Rectal smooth muscle tissue (tissue), 1 donor: ENCODE data around the gene INHBB.
"Not testable (repeated sequence)": the region's sequence is repeated elsewhere in the genome, so short reads cannot be mapped to it uniquely, and the experiment has no call there.

Experiments
- H3K27ac ChIP-seq: one replicate; pipeline ENCODE4 v1.7.0; 2013; ENCODE audit warnings: low read depth, low read length, inconsistent platforms
- H3K27me3 ChIP-seq: one replicate; pipeline ENCODE4 v1.7.0; 2013; ENCODE audit warnings: low read length; ENCODE audit not compliant: control insufficient read depth, insufficient read depth
- H3K36me3 ChIP-seq: one replicate; pipeline ENCODE4 v1.7.0; 2013; ENCODE audit warnings: low read length; ENCODE audit not compliant: control insufficient read depth, insufficient read depth
- H3K4me1 ChIP-seq: one replicate; pipeline ENCODE4 v1.7.0; 2013; ENCODE audit warnings: low read length; ENCODE audit not compliant: control insufficient read depth, insufficient read depth
- H3K4me3 ChIP-seq: one replicate; pipeline ENCODE4 v1.7.0; 2013; ENCODE audit warnings: low read length
- H3K9ac ChIP-seq: one replicate; pipeline ENCODE4 v1.7.0; 2013; ENCODE audit warnings: low read length

Gene INHBB

DNA sequence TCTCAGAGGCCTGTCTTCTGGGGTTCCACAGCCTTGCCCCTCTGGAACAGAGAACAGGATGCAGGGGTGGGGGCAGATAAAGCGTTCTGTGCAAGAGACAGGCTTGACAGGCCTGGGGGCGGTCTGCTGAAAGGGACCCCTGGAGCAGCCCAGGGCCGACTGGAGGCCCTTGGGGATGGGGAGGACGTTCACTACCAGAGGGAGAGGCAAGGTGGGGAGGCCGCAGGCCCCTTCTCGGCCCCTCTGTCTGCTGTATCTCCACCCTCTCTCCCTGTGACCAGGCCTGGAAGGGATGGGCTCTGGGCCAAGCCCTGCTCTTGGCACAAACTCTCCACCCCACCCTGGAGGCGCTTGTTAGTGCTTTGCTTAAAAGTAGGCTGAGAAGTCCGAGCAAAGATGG lies 27.3 kb upstream of the INHBB start:
- Histone ChIP-seq H3K9ac (no peak overlapping the region), H3K4me1 (no peaks in the 10 kb centered on the region), H3K27me3 (no peaks in the 10 kb centered on the region), H3K27ac (no peak overlapping the region), H3K4me3 (no peak overlapping the region), H3K36me3 (no peaks in the 10 kb centered on the region)

DNA sequence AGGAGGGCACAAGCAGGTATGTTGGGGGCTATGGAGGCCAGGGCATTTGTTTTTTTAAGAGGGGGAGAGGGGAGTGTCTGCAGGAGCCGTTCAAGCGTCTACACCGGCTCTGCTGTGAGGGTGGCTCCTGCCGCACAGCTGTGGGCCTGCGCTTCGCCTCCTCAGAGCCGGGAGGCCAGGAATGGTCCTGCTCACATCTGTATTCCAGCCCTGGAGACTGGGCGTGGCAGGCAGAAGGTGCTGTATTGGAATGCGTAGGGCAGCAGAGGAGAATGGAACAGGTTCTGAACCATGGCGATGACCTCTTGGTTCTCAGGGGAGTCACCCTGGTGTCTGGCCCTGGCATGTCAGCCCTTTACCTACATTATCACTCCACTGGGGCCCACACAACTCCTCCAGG lies 26.8 kb upstream of the INHBB start:
- H3K4me3 ChIP-seq = no peak overlapping the region
- no peak overlapping the region for H3K9ac ChIP-seq
- no peaks in the 10 kb centered on the region for H3K36me3 ChIP-seq
- no peaks in the 10 kb centered on the region for H3K4me1 ChIP-seq
- H3K27me3 ChIP-seq = no peaks in the 10 kb centered on the region
- no peak overlapping the region for H3K27ac ChIP-seq

DNA sequence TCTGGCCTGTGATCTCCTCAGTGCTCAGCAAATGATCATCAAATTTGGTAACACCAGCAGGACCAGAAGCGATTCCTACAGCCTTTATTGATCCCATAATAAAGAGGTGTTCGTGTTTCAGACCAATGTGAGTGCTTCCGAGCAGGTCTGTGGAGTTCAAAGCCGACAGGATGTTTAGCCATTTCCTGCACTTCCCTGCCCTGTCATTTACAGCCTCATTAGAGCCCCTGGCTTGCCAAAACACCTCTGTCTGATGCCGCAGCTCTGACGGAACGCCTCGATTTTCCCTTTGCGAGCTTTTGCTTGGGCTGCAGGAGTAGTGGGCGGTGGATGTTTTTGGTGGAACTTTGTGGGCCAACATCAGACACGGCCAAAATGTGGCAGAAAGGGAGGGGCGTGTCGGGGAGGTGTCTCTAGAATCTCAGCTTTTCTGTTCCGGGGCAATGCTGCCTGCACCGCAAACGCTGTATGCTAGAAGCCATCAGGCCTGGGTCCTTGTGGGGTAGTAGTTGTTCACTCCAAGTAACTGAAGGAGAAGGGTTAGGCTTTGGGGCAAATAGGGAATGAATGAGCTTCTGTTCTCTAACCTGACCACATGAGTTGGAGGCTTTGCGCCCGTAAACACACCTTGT lies 26.1 kb upstream of the INHBB start:
- no peak overlapping the region for H3K4me3 ChIP-seq
- H3K27me3 ChIP-seq = no peaks in the 10 kb centered on the region
- no peaks in the 10 kb centered on the region for H3K36me3 ChIP-seq
- H3K27ac ChIP-seq = no peak overlapping the region
- H3K9ac ChIP-seq = no peak overlapping the region
- H3K4me1 ChIP-seq = no peaks in the 10 kb centered on the region

DNA sequence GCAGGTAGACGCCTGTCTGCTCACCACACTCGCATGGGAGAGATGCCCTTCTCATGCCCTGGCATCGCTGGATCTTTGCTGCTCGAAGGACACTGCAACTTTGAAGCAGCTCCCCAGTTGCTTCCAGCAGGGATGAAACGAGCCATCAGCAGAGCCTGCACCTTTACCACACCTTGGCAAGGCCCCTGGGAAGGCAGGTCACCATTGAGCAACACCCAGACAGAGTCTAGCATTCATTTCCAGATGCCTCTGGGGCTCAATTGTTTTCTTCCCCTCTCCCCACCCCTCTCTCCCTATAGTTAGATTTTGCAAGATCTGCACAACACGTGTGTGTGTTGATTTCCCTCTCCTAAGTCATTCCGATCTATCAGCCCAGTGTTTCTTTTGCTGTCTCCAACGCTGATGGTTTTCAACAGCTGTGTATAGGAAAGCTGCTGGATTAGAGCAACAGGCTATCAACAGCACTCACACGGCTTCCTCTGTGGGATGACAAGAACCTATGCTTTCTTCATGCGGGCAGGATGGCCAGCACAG lies 25.6 kb upstream of the INHBB start:
- Histone ChIP-seq H3K27ac (no peak overlapping the region), H3K9ac (no peak overlapping the region), H3K4me1 (no peaks in the 10 kb centered on the region), H3K27me3 (no peaks in the 10 kb centered on the region), H3K36me3 (no peaks in the 10 kb centered on the region), H3K4me3 (no peak overlapping the region)

DNA sequence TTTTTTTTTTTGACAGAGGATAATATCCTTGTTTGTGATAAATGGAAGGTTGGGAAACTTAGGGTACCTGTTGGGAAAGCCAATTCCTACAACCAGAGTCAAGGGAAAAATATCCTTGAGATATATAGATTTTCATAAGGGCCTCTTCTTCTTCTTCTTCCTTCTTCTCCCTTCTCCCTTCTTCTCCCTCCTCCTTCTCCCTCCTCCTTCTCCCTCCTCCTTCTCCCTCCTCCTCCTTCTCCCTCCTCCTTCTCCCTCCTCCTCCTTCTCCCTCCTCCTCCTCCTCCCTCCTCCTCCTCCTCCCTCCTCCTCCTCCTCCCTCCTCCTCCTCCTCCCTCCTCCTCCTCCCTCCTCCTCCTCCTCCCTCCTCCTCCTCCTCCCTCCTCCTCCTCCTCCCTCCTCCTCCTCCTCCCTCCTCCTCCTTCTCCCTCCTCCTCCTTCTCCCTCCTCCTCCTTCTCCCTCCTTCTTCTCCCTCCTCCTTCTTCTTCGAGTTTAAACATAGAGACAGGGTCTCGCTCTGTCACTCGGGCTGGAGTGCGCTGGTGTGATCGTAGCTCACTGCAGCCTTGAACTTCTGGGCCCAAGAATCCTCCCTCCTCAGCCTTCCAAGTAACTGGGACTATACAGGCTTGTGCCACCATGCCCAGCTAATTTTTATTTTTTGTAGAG lies 24.9 kb upstream of the INHBB start:
- not testable (repeated sequence) for H3K4me1 ChIP-seq, H3K27ac ChIP-seq, H3K4me3 ChIP-seq, H3K36me3 ChIP-seq, H3K27me3 ChIP-seq, H3K9ac ChIP-seq

DNA sequence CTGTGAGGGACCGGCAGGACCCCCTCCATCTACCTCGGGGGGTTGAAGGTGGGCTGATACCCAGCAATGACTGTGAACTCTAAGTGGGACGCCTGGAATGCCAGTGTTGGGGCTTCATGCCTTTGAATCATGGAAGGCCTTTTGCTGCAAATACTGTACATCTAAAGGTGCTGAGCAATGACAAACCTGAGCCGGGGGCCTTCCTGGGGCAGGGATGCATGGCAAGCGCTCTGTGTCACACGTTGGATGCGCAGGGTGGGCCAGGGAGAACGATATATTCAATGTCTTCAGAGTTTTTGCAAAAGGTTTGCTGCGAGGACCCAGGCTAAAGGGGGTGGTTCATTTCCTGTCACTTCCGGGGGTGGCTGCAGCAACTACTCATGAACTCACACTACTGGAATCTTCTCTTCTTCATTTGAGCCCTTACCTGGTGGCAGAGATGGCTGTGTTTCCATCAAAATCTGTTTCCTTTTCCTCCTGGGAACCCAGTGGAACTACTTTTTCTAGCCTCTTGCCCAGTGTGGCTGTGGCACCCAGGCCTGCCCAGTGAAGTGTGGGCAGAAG lies 24.1 kb upstream of the INHBB start:
- no peak overlapping the region for H3K4me3 ChIP-seq
- no peaks in the 10 kb centered on the region for H3K36me3 ChIP-seq
- H3K27ac ChIP-seq = no peak overlapping the region
- no peaks in the 10 kb centered on the region for H3K4me1 ChIP-seq
- H3K27me3 ChIP-seq = peaks cover 2% of the 10 kb centered on the region
- no peak overlapping the region for H3K9ac ChIP-seq

DNA sequence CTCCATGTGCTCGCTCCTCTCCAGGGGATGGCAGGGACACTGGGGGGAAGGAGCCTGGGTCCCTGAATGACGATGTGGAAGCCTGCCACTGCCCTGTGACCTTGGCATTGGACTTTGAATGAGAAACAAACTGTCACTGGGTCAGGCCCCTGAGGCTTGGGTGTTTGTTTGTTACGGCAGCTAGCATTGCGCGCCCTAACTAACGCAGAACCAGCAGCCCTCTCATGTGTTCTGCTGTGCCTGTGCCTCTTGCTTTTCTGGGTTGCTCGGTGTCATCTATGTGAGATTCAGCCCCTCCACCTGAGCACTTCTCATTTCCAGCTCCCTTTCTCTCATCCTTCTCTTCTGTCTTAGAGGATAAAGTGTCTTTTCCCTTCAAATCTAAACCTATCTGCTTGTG lies 23.6 kb upstream of the INHBB start:
- no peak overlapping the region for H3K9ac ChIP-seq
- no peak overlapping the region for H3K27ac ChIP-seq
- H3K4me3 ChIP-seq = no peak overlapping the region
- H3K27me3 ChIP-seq = peaks cover 2% of the 10 kb centered on the region
- H3K4me1 ChIP-seq = no peaks in the 10 kb centered on the region
- no peaks in the 10 kb centered on the region for H3K36me3 ChIP-seq

DNA sequence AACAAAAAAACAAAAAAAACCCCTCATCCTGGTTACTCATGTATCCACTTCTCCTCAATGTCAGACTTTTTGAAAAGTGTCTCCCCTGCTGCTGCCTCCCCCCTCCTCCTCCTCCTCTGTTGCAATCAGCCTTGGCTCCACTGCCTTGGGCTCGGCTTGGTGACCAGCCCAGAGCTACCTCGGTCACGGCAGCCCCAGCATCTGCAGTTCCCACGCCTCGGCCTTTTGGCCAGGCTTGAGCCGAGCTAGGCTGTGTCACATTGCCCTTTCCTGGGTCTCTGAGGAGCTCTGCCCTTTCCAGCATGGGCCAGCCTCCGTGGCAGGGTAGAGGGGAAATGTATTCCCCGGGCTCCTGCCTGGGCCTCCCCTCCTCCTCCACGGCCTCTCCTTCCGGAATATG lies 22.7 kb upstream of the INHBB start:
- Histone ChIP-seq H3K27ac (no peak overlapping the region), H3K27me3 (peaks cover 2% of the 10 kb centered on the region)

DNA sequence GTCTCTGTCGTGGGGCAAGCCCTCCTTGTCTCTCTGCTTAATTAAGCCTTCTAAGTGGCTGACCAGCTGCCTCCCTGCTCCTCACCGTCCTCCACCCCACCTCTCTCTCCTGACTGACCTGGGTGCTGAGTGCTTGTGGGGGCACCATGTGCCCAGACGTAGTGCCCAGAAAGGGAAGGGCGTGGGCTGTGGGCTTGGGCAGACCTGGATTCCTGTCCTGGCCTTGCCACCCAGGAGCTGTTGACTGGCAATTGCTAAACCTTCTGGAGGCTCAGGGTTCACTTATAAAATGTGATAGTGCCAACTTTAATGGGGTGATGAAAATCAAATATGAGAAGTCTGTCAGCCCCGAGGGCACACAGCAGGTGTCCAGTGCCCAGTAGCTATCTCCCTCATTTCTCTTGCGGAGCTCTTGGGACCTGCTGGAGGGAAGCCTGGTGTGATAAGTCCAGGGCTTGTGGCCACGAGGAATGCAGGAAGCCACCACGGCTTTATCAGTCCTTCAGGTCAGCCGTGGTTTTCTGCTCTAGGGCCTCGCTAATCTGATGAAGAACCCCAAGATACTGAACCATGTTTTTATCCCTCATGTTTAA lies 22.0 kb upstream of the INHBB start:
- no peaks in the 10 kb centered on the region for H3K4me1 ChIP-seq
- H3K9ac ChIP-seq = no peak overlapping the region
- H3K27me3 ChIP-seq = peaks cover 2% of the 10 kb centered on the region
- no peaks in the 10 kb centered on the region for H3K36me3 ChIP-seq
- H3K4me3 ChIP-seq = no peak overlapping the region
- no peak overlapping the region for H3K27ac ChIP-seq

More for the DNA sequence above, 22.7 kb upstream of the INHBB start:
- no peak overlapping the region for H3K4me3 ChIP-seq
- H3K36me3 ChIP-seq = no peaks in the 10 kb centered on the region
- no peaks in the 10 kb centered on the region for H3K4me1 ChIP-seq
- no peak overlapping the region for H3K9ac ChIP-seq

DNA sequence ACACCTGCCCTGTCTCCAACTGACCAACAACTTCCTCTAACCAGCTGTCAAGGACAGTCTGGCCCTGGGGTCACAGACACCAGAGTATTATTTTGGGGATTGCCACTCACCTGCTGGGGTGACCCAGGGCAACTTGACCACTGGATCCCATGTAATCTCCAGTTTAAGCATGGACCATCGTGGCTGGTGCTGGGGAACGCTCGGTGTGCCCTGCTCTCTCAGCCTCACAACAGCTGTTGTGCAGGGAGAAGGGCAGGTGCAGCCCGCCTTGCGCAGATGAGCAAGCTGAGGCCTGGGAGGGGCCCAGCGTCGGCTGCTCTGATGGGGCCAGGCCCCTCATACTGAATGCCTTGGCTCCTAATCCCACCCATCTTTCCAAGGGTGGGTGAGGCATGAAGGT lies 21.0 kb upstream of the INHBB start:
- no peak overlapping the region for H3K9ac ChIP-seq
- no peak overlapping the region for H3K27ac ChIP-seq
- H3K4me1 ChIP-seq = no peaks in the 10 kb centered on the region
- no peaks in the 10 kb centered on the region for H3K36me3 ChIP-seq
- no peak overlapping the region for H3K4me3 ChIP-seq
- H3K27me3 ChIP-seq = peaks cover 2% of the 10 kb centered on the region

DNA sequence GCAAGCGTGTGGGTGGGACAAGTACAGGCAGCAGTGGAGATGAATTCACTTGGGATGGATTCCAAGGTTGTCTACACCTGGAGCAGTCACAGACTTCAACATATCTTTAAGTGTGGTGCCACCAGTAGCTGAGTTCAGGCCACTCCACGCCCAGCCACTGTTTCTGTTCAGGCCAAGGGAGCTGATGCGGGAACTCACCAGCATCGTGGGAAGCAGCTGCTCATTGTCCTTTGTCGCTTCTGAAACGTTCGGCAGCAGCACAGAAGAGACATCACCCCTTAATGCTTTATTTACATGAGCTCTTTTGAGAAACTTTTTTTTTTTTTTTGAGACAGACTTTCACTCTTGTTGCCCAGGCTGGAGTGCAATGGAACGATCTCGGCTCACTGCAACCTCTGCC lies 19.9 kb upstream of the INHBB start:
- Histone ChIP-seq H3K9ac (no peak overlapping the region), H3K36me3 (no peaks in the 10 kb centered on the region), H3K4me1 (no peaks in the 10 kb centered on the region), H3K27ac (no peak overlapping the region), H3K4me3 (no peak overlapping the region), H3K27me3 (peaks cover 2% of the 10 kb centered on the region)

DNA sequence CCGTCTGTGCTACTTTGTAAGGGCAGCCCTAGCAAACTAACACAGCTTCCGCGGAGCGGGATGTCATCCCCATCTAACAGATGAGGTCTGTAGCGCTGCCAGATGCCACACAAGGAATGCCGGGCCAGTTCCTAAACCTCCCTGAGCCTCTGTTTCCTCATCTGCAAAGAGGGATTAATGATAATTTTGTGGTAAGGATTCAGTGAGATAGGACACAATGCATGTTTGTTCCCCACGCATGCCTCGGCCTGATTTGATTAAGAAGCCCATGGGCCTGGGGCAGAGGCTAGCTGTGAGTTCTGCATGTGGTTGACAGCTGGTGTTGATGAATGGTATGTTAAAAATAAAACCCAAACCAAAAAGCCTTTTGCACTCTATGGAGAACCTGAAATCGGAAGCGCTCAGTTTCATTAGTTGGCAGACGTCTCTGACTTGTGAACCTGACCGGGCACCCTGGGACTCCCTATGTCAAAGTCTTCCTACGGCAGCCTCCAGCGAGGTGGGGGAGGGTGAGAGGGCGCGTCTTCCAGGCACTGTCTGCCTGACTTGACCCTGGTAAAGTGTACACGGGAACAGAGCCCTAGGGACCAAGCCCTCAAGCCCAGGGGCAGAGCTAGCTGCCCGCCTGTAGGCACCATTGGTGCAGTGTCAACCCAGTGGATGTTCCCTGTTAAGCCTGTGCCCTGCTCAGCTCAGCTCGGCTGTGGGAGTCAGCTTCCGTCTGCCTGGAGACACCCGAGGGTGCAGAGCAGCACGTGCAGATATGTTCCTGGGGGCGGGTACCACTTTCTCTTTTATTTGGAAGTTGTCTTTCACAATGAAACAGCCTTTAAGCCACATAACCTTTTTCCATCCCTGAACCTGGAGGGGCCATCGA lies 14.8 kb upstream of the INHBB start:
- no peaks in the 10 kb centered on the region for H3K4me1 ChIP-seq
- H3K4me3 ChIP-seq = no peak overlapping the region
- peaks cover 2% of the 10 kb centered on the region for H3K27me3 ChIP-seq
- no peaks in the 10 kb centered on the region for H3K36me3 ChIP-seq
- no peak overlapping the region for H3K9ac ChIP-seq
- H3K27ac ChIP-seq = no peak overlapping the region
